GM03348 (cell line): Measurements from ENCODE around the gene CLDN14.

ENCODE experiments used
- DNase-seq: peaks from one replicate; pipeline ENCODE4 v3.0.0; 2012; ENCODE audit warnings: low spot score

Gene CLDN14

DNA sequence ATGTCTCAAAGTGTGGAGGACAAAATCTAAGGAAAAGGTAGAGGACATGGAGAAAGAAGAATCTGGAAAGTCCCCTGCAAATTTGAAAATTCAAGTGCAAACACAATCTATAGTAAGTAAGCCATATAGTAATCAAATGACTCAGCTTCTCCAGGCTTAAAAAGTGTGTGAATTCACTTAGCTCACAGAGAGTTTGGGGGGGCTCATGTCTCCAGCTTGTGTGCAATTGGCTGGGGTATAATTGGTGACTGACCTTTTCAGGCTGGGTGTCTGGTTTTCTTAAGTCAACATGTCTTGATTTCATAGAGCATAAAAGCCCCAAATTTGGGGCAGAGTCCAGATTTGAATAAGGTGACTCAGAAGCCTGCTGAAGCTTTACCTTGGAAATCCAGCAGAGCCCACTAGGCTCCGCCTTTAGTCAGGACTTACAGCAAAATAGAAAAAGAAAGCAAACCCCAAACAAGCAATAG, 8.6 kb downstream of the CLDN14 start:
- DNase-seq, result no peak

DNA sequence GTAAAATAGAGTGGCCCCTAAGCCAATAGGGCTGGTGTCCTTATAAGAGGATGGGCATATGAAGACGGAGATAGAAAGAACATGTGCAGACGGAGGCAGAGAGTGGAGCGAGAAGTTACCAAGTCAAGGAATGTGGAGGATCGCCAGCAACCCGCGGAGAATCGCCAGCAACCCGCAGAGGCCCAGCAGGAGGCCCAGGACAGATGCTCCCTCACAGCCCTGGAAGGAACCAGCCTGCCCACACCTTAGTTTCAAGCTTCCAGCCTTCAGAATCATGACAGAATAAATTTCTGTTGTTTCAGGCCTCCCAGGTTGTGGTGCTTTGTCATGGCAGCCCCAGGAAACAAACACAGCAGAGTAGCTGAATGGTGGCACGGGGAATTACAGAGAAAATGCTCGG, 9.6 kb downstream of the CLDN14 start:
- no peak for DNase-seq

DNA sequence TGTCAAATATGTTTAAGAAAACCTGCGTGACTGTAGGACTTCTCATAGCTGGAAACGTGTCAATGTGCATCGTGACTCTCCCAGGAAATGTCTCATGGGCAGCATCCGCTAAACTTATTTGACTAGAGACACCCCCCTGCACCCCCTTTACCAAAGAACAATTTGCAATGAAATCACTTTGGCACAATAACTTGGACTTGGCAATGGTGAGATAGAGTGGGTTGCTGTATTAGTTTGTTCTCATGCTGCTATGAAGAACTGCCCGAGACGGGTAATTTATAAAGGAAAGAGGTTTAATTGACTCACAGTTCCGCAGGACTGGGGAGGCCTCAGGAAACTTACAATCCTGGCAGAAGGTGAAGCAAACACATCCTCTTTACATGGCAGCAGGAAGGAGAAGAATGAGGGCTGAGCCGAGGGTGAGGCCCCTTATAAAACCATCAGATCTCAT, 13.8 kb downstream of the CLDN14 start:
- DNase-seq, result no peak

DNA sequence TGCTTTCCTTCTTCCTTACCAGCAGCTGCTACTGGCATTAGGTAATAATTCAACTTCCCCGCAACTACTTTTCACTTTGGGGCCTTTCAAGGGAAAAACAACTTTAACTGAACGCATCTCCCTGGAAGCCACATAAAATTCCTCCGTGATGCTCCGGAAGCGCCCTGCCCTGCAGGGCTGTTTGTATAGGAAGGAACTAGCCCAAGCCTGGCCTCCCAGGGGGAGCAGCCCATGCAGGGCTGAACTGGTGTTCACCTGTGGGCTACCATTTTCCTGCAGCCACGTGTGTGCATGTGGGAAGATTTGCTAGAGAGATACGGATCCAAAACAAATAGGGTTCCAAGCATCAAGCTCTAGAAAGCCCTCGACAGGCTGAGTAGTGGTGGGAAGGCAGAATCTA, 14.4 kb downstream of the CLDN14 start:
- DNase-seq, result no peak

DNA sequence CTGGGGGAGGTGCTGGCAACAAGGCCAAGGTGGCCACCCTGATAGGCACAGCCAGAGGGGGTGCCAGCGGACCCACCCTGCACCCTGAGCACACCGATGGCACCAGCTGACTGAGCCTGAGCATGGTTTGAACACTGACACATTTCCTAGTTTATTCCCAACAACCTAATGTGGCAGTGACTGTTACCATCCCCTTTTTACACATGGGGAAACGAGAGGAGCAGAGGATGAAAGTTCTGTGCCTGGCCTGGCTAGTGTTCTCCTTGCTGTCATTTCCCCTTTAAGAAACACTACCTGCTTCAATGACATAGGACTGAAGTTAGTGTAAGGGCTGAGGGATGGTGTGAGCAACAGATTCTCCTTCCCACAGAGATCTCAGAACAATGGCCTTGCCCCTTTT, 15.3 kb downstream of the CLDN14 start:
- DNase-seq, result no peak

DNA sequence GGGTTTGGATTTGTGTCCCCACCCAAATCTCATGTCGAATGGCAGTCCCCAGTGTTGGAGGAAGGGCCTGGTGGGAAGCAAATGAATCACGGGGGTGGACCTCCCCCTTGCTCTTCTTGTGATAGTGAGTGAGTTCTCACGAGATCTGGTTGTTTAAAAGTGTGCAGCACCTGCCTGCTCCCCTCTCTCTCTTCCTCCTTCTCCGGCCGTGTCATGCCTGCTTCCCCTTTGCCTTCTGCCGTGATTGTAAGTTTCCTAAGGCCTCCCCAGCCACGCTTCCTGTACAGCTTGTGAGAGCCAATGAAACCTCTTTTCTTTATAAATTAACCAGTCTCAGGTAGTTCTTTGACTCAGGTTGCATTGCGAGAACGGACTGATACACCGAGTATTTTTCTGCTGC, 15.9 kb downstream of the CLDN14 start:
- DNase-seq, result no peak

DNA sequence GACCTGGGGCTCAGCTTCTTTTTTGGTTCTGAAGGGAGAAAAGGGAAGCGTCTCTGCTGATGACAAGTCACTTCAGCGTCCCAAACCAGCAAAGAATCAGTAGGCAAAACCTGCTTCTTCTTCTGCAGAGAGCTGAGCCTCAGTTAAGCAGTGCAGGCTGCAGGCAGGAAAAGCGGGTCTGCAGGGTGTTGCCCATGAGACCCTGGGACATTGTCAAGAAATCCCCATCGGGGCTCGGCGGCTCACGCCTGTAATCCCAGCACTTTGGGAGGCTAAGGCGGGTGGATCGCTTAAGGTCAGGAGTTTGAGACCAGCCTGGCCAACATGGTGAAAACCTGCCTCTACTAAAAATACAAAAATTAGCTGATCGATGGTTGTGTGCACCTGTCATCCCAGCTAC, 16.7 kb downstream of the CLDN14 start:
- DNase-seq, result no peak

DNA sequence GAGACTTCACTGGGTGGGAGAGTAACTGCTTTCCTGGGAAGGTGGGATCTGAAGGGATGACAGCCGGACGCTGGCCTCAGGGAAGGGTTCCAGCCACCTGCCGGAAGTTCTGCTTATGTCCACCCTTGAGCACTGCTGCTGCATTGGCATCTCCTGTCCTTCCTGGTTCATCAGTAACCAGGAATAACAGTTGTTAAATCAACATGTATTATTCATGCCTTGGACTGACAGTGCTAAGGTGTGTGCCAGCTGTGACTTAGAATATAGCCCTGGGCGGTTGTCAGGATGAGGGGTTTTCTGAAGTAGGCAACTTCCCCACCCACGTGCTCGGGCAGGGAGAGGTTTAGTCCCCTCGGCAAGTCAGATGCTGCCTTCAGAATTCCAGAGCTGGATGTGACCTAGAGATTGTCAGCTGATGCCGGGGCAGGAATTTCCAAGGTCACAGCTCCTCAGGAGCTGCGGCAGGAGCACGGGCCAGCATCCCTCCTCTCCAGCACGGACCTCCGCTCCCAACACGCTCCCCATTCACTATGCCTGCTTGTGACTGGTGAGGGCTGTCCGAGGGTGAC, 17.9 kb downstream of the CLDN14 start:
- DNase-seq, result no peak

DNA sequence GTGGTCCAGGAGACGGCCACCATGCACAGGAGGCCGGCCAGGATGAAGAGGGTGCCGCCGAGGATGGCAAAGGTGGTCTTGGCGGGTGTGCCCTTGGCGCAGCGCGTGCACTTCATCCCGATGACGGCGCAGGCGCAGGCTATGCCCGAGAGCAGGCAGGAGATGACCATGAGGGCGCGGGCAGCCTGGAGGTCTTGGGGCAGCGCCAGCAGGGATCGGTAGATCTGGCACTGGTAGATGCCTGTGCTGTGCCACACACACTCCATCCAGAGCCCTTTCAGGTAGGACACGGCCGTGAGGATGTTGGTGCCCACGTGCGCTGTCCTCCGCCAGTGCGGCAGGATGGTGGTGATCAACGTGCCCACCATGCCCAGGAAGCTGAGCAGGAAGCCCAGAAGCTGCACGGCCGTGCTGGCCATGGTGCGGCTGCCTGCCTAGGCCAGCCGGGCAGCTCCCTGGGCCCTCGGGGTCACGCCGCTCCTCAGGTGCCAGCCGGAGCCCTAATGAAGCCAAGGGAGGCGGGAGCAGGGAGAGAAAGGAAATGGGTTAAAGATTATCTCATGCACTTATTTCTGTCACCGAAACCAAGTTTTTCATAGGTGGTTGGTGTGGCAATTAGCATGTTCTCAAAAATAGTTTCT, 18.5 kb downstream of the CLDN14 start:
- no peak for DNase-seq

DNA sequence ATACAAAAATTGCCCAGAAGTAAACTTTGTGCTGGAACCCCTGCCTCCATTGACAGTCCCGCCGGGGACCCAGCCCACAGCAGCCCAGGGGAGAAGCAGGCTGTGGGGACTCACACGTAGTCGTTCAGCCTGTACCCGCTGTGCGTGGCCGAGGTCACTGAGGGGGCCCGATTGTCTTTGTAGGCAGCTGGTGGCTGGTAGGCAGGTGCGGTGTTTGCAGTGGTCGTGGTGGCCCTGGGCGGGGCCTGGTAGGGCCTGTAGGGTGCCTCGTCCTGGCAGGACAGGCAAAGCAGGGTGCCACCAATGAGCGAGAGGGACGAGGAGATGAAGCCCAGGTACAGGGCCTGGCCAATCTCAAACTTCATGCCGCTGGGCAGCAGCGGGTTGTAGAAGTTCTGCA, 19.1 kb downstream of the CLDN14 start:
- no peak for DNase-seq

DNA sequence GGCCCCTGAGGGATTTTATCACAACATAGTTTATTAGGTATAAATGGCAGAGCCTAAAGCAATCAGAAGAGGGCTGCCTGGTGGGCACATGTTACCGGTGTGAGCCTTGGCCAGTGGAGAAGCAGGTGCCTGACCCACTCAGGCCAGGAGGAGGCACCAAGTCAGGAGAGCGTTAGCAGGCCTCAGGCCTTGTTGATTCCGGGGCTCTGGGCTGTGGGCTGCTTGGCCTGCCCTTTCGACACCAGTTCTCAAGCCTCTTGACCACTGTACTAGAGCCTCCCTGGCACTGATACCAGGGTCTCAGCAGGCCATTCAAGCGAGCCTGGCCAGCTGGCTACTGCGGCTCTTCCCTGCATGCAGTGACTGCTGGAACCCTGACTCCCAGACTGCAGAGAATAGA, 20.8 kb downstream of the CLDN14 start:
- DNase-seq, result no peak

DNA sequence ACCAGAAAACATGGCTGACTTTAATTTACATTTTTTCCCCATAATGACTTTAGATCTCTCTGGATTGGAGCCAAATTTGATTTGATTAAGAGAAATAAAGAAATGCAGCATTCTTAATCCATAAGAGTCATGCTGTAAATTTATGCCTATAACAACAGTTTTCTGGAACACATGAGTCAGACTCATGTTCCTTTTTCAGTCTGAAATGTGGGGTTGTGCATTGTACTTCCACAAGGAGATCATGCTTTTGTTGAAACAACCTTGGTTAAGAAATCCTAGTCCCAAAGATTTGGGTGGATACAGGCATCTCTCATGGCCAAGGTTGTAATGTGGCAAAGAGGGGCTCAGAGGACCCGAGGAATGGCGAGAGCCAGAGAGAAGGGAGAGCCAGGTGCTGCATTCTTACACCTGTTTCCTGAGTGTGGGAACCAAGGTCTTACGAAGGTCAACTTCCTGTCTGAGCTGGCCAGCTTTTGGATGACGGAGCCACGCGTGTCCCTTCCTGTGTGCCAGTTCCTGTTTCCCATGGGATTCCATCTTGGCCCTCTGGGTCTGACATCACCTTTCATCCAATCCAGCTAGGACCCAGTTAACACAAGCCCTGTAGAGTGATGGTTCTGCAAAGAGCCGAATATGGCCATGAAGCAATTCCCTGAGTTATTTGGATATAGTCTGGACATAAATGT, 23.1 kb downstream of the CLDN14 start:
- DNase-seq, result no peak

DNA sequence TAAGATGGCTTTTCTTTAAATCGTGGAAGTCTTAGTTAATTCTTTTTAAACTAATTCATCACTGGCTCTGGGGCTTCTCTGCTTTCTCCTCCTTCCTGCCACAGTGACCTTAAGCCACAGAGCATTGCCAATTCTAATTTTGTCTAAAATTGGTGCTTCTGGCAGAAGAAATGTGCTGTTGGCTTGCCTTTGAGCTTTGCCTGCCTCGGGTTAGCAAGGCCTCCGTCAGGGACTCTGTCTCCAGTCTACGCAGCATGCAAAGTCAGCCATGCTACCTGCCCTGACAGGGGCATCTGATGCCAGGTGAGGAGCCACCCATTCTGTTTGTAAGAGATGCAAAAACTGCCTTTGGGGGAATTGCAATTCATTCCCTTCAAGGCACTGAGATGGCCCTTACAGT, 25.2 kb downstream of the CLDN14 start:
- DNase-seq, result no peak

DNA sequence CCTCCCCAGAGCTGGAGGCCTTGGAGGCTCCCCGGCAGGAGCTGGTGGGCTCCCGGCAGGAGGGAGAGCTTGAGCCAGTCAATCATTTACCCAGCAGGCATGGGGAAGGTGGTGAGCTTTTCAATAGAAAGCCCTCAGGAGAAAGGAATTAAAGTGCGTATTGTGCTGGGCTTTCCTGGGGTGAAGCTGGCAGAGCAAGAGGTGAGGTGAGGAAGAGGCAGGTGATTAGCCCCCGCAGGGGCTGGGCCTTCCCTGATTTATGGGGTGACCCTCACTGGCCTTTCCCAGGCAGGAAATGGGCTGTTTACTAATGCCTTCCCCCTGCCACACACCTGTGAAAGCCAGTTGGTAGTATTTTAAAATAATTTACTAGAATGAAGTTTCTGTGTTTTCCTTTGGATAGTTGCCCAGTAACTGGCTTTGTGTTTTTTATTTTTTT, 25.8 kb downstream of the CLDN14 start:
- no peak for DNase-seq

DNA sequence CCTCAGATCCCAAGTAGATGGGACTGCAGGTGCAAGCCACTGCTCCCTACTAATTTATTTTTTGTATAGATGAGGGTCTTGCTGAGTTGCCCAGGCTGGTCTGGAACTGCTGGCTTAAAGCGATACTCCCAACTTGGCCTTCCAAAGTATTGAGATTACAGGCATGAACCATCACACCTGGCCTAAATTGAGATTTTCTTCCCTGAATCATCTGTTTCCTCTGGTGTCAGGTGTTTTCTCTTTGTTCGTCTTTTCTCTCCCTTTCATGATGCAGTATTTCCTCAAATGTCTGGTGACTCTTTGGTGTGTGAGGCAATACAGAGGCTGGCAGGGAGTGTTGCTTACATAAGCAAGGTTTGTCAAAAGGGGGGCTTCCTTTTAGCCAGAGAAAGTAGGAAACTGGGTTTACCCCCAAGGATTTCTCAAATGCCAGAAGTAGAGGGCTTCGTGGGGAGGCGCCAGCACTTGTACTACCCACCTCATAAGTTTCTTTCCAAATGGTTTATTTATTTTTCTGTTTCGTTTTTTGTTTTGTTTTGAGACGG, 27.6 kb downstream of the CLDN14 start:
- no peak for DNase-seq

DNA sequence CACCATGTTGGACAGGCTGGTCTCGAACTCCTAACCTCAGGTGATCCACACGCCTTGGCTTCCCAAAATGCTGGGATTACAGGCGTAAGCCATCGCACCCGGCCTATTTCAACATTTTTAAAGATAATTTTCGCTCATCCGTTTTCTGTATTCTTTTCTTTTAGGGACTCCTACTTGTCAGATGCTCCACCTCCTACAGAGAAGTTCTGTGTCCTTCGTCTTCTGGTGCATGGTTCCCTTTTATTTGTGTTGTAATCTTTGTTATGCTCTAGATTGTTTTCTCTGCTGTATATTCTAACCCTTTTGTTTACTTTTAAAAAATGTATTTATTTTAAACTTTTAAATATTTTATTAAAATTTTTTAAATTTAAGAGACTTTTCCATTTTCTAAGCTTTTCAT, 28.4 kb downstream of the CLDN14 start:
- DNase-seq, result no peak

DNA sequence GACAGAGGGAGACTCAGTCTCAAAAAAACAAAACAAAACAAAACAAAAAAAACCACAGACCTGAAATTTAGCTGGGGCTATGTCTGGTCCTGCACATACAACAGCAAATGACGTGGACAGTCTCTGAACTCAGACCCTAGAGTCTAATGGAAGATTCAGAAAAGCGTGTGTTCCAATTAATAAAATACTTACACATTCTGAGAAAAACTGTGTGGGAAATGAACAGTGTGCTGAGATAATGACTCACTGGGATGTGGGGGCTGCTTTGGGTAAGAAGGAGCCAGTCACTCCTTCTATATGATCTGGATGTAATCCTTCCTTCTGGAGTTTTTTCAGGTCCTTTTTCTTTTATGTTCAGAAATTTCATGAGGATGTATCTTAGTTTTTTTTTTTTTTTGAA, 29.4 kb downstream of the CLDN14 start:
- DNase-seq, result peak; percentile 48

DNA sequence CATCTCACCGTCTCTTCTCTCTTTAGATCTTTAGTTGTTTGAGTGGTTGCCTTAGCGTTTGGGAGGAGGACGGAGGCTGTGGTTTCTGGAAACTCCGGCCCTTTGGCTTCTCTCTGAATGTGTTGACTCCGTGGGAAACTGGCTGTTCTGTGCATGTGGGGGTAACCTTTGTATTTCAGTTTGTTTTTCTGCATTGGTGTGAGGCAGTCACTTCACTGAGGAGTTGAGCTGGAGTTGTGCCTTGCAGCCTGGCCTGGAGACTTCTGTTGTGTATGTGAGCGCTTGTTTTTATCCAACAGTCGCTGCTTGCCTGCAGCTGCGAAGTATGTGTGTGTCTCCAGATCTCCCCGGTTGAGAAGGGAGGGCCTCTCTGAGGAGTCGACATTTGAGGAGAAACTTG, 33.6 kb downstream of the CLDN14 start:
- no peak for DNase-seq

DNA sequence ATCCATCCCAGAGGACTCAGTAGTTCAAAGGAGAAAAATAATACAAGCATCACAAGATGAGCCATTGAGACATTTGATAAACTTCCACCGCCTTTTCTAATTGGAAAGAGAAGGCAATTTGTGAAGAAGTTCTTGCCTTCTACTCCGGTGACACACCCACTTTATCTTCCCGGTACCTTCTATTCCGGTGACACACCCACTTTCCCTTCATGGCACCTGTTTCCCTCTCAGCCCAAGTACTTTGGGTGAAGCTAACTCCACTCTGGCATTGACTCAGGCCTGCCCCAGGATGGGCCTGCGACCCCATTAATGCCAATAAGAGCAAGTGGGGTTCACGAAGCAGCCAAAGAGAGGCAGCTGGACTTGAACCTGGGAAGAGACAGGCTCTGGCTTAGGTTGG, 38.2 kb downstream of the CLDN14 start:
- no peak for DNase-seq

DNA sequence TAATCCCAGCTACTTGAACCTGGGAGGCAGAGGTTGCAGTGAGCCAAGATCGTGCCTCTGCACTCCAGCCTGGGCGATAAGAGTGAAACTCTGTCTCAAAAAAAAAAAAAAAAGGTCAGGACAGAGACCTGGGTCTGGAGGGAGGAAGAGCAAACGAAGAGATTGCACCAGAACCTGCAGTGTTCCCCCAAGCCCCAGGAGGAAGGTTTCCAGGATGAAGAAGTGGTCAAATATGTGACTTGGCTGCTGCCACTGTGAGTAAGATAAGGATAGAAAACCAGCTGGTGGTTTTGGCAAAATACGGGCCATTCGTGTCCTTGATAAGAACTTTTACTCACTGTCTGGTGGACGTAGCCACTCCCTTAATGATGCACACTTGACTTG, 42.2 kb downstream of the CLDN14 start:
- peak; percentile 78 for DNase-seq

DNA sequence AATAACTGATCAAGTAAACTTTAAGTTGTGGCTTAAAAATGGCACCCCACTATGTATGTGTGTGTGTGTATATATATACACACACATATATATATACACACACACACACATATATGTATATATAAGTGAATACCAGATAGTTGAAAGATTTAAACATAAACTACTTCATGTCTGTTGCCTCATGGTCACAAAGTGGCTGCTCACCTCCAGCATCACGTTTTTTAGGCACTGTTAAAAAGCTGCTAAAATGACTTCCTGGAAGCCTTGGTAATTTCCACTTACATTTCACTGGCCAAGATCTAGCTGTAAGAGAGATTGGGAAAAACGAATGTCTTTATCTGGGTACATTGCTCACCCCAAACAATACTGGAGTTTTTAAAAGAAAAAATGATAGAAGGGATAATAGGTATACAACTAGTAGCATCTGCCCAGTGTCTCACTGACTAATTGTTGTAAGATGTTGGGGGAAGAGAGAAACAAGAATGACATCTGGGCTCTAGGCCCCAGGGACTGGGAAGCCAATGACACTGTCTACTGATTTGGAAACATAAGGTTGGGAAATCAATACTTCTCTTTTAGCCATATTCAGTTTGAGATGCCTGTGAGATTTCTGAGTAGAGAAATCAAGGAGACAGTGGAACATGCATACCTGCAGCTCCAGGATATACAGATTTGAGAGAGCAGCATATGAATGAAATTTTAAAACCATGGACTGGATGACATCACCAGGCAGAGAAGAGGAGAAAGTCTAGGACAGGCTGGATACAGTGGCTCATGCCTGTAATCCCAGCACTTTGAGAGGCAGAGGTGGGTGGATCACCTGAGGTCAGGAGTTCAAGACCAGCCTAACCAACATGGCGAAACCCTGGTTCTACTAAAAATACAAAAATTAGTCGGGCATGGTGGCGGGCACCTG, 42.8 kb downstream of the CLDN14 start:
- no peak for DNase-seq

DNA sequence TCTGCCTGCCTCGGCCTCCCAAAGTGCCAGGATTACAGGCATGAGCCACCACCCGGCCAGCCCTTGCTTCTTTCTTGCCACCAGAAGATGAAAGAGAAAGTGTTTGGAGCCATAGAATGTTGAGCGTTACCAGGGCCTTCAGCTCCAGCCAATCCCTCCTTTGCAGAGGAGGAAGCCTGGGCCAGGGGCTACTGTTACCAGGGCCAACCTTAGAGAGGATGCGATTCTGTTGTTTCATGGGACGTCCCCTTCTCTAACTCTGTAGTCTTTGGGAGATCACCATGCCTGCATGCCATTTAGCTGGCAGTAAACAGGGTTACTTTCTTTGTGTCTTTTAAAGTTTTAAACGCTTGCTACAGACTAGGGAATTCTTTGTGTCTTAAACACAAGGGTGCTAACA, 45.8 kb downstream of the CLDN14 start:
- no peak for DNase-seq
